NCI-H460 (cell line): ENCODE measurements around the gene HTR6. TPM values are rescaled to one million over a fixed set of nuclear protein-coding genes. Genes with fewer than 3 reads are reported as not detected.

Experiments
- DNase-seq: peaks from one replicate; pipeline ENCODE4 v3.0.0-alpha.2; 2016; ENCODE audit warnings: low read depth; ENCODE audit errors: extremely low read depth
- total RNA-seq: library from RNA; depleted of rRNA; stranded (reverse); fragments of >200 nt; shearing (Covaris generic); gene quantifications from 2 replicates; pipeline ENCODE4 v1.2.3, GENCODE V29; 2014

HTR6 gene
- total RNA-seq, 1 experiment from 2014 or later: not detected

- no peak for DNase-seq
Observed at GRCh38 chr1:19654886-19655717, 9.6 kb upstream of the HTR6 start.

GRCh38 chr1:19655718-19656080 is 9.0 kb upstream of the HTR6 start:
- DNase-seq: no peak

- DNase-seq: no peak
Observed at GRCh38 chr1:19656134-19656779, 8.4 kb upstream of the HTR6 start.

- no peak for DNase-seq
Observed at GRCh38 chr1:19656780-19657466, 7.8 kb upstream of the HTR6 start.

GRCh38 chr1:19657511-19657910 is 7.2 kb upstream of the HTR6 start:
- DNase-seq: no peak

GRCh38 chr1:19658186-19658585 is 6.5 kb upstream of the HTR6 start:
- DNase-seq: no peak

GRCh38 chr1:19661721-19662228 is 2.9 kb upstream of the HTR6 start:
- no peak for DNase-seq

- DNase-seq: no peak
Observed at GRCh38 chr1:19662313-19662712, 2.4 kb upstream of the HTR6 start.

GRCh38 chr1:19665186-19665495 is 466 bp downstream of the HTR6 start:
- no peak for DNase-seq

- DNase-seq: no peak
Observed at GRCh38 chr1:19665496-19666465, 1.1 kb downstream of the HTR6 start.

GRCh38 chr1:19668888-19669287 is 4.2 kb downstream of the HTR6 start:
- DNase-seq: no peak

GRCh38 chr1:19670787-19671186 is 6.1 kb downstream of the HTR6 start:
- DNase-seq: no peak

GRCh38 chr1:19672237-19672636 is 7.6 kb downstream of the HTR6 start:
- no peak for DNase-seq

- no peak for DNase-seq
Observed at GRCh38 chr1:19675797-19676196, 11.1 kb downstream of the HTR6 start.

- DNase-seq: peak; percentile 39
Observed at GRCh38 chr1:19676438-19676922, 11.8 kb downstream of the HTR6 start.

GRCh38 chr1:19678493-19678892 is 13.8 kb downstream of the HTR6 start:
- DNase-seq: no peak

- no peak for DNase-seq
Observed at GRCh38 chr1:19678931-19679453, 14.3 kb downstream of the HTR6 start.

- DNase-seq: no peak
Observed at GRCh38 chr1:19679691-19680090, 15.0 kb downstream of the HTR6 start.

GRCh38 chr1:19680644-19681043 is 16.0 kb downstream of the HTR6 start:
- DNase-seq: no peak

GRCh38 chr1:19682257-19682656 is 17.6 kb downstream of the HTR6 start:
- DNase-seq: no peak
